Osteocyte (in vitro differentiated cells): ENCODE measurements around the gene ABCA3. TPM values are rescaled to one million over a fixed set of nuclear protein-coding genes. Genes with fewer than 3 reads are reported as not detected.
"Not testable (repeated sequence)": the region's sequence is repeated elsewhere in the genome, so short reads cannot be mapped to it uniquely, and the experiment has no call there.

Experiments
- DNase-seq: peaks from one replicate; pipeline ENCODE4 v3.0.0; 2021; ENCODE audit warnings: mixed read lengths; ENCODE audit not compliant: unreplicated experiment; ENCODE audit errors: extremely low spot score
- H3K27ac Mint-ChIP-seq: one replicate; pipeline ENCODE4 v1.8.0; 2021; ENCODE audit warnings: mild to moderate bottlenecking, mixed read lengths; ENCODE audit not compliant: unreplicated experiment
- H3K27me3 Mint-ChIP-seq: one replicate; pipeline ENCODE4 v1.8.0; 2021; ENCODE audit warnings: mixed read lengths; ENCODE audit not compliant: unreplicated experiment
- H3K36me3 Mint-ChIP-seq: one replicate; pipeline ENCODE4 v1.8.0; 2021; ENCODE audit warnings: mixed read lengths; ENCODE audit not compliant: unreplicated experiment
- H3K4me1 Mint-ChIP-seq: one replicate; pipeline ENCODE4 v1.8.0; 2021; ENCODE audit warnings: mixed read lengths; ENCODE audit not compliant: unreplicated experiment
- H3K4me3 Mint-ChIP-seq: one replicate; pipeline ENCODE4 v1.8.0; 2021; ENCODE audit warnings: mild to moderate bottlenecking, moderate library complexity, mixed read lengths; ENCODE audit not compliant: unreplicated experiment
- H3K9me3 Mint-ChIP-seq: one replicate; pipeline ENCODE4 v1.8.0; 2021; ENCODE audit warnings: mixed read lengths; ENCODE audit not compliant: unreplicated experiment
- CTCF ChIP-seq: fragments of 200-600 bp; sonication (generic); IDR thresholded peaks from 2 replicates; pipeline ENCODE4 v1.5.0; 2021; ENCODE audit warnings: antibody characterized with exemption, mild to moderate bottlenecking, moderate library complexity
- total RNA-seq: library from RNA; stranded (reverse); gene quantifications from 2 replicates; pipeline ENCODE4 v1.2.1, GENCODE V29; 2021

ABCA3 gene
- total RNA-seq, 1 donor from 2014 or later = 20.4 TPM

GRCh38 chr16:2263026-2263425 lies 77.5 kb downstream of the ABCA3 start:
- H3K36me3 Mint-ChIP-seq = peaks cover 24% of the 10 kb centered on the region

GRCh38 chr16:2260250-2260649 lies 80.3 kb downstream of the ABCA3 start:
- Mint-ChIP-seq H3K27me3 (no peaks in the 10 kb centered on the region), H3K4me1 (peaks cover 6% of the 10 kb centered on the region), H3K36me3 (peaks cover 42% of the 10 kb centered on the region), H3K27ac (no peak overlapping the region), H3K4me3 (no peak overlapping the region), H3K9me3 (no peaks in the 10 kb centered on the region)
- no peak for TF ChIP-seq CTCF
- DNase-seq = no peak

More at GRCh38 chr16:2263026-2263425, 77.5 kb downstream of the ABCA3 start:
- peaks cover 18% of the 10 kb centered on the region for H3K4me1 Mint-ChIP-seq
- not testable (repeated sequence) for H3K4me3 Mint-ChIP-seq, H3K27me3 Mint-ChIP-seq, H3K9me3 Mint-ChIP-seq, DNase-seq, H3K27ac Mint-ChIP-seq

GRCh38 chr16:2258530-2258929 lies 82.0 kb downstream of the ABCA3 start:
- H3K27me3 Mint-ChIP-seq, DNase-seq, H3K4me3 Mint-ChIP-seq, H3K4me1 Mint-ChIP-seq, H3K9me3 Mint-ChIP-seq, H3K27ac Mint-ChIP-seq: not testable (repeated sequence)
- H3K36me3 Mint-ChIP-seq = peaks cover 51% of the 10 kb centered on the region

GRCh38 chr16:2257726-2258125 lies 82.8 kb downstream of the ABCA3 start:
- Mint-ChIP-seq H3K9me3 (no peaks in the 10 kb centered on the region), H3K36me3 (peaks cover 55% of the 10 kb centered on the region), H3K4me1 (peaks cover 5% of the 10 kb centered on the region), H3K27me3 (no peaks in the 10 kb centered on the region), H3K4me3 (no peak overlapping the region), H3K27ac (no peak overlapping the region)
- no peak for DNase-seq
- no peak for TF ChIP-seq CTCF

GRCh38 chr16:2256531-2257140 lies 83.9 kb downstream of the ABCA3 start:
- TF ChIP-seq CTCF = no peak
- peaks cover 47% of the 10 kb centered on the region for H3K36me3 Mint-ChIP-seq
- H3K4me3 Mint-ChIP-seq = no peak overlapping the region
- H3K27me3 Mint-ChIP-seq = no peaks in the 10 kb centered on the region
- H3K27ac Mint-ChIP-seq = peak overlapping the region; percentile 31
- DNase-seq = no peak
- peaks cover 9% of the 10 kb centered on the region for H3K4me1 Mint-ChIP-seq
- no peaks in the 10 kb centered on the region for H3K9me3 Mint-ChIP-seq

- H3K4me3 Mint-ChIP-seq = no peak overlapping the region
- H3K4me1 Mint-ChIP-seq = peaks cover 20% of the 10 kb centered on the region
- peak overlapping the region; percentile 69 for H3K27ac Mint-ChIP-seq
- H3K9me3 Mint-ChIP-seq = no peaks in the 10 kb centered on the region
- no peak for DNase-seq
- peaks cover 35% of the 10 kb centered on the region for H3K36me3 Mint-ChIP-seq
- H3K27me3 Mint-ChIP-seq = no peaks in the 10 kb centered on the region
- no peak for TF ChIP-seq CTCF
Observed at GRCh38 chr16:2253293-2253692, 87.2 kb downstream of the ABCA3 start.
